ENCODE results near the gene PEX26.
A peak's percentile ranks its signal among the peaks of the same experiment; 100 is the strongest.
"Not testable (repeated sequence)": the region's sequence is repeated elsewhere in the genome, so short reads cannot be mapped to it uniquely, and the experiment has no call there.

PEX26 gene

GRCh38 chr22:18071968-18072310 lies 5.9 kb upstream of the PEX26 start:
- DNase-seq, result no peak

GRCh38 chr22:18073467-18073866 lies 4.3 kb upstream of the PEX26 start:
- no peak for DNase-seq

- not testable (repeated sequence) for DNase-seq
Observed at GRCh38 chr22:18073927-18074326, 3.9 kb upstream of the PEX26 start.

GRCh38 chr22:18075101-18075719 lies 2.6 kb upstream of the PEX26 start:
- peak in 1 of 2 experiments; percentile 51 for DNase-seq

- DNase-seq, result peak in 1 of 2 experiments; percentile 90
Observed at GRCh38 chr22:18075720-18076497, 1.9 kb upstream of the PEX26 start.

GRCh38 chr22:18077087-18077638 lies 627 bp upstream of the PEX26 start:
- no peak for DNase-seq

GRCh38 chr22:18078329-18079041 lies 695 bp downstream of the PEX26 start:
- DNase-seq, result no peak

GRCh38 chr22:18079706-18080233 lies 2.0 kb downstream of the PEX26 start:
- DNase-seq, result no peak

- no peak for DNase-seq
Observed at GRCh38 chr22:18081416-18081815, 3.6 kb downstream of the PEX26 start.

- no peak for DNase-seq
Observed at GRCh38 chr22:18082467-18082866, 4.7 kb downstream of the PEX26 start.

- no peak for DNase-seq
Observed at GRCh38 chr22:18083406-18083805, 5.6 kb downstream of the PEX26 start.

- DNase-seq, result no peak
Observed at GRCh38 chr22:18085188-18085587, 7.4 kb downstream of the PEX26 start.

- DNase-seq, result no peak
Observed at GRCh38 chr22:18087350-18087855, 9.6 kb downstream of the PEX26 start.

GRCh38 chr22:18088825-18089568 lies 11.2 kb downstream of the PEX26 start:
- DNase-seq, result no peak

GRCh38 chr22:18090286-18090685 lies 12.5 kb downstream of the PEX26 start:
- DNase-seq, result no peak

GRCh38 chr22:18091478-18091877 lies 13.7 kb downstream of the PEX26 start:
- no peak for DNase-seq

GRCh38 chr22:18091916-18092526 lies 14.2 kb downstream of the PEX26 start:
- DNase-seq, result no peak

GRCh38 chr22:18093661-18094060 lies 15.9 kb downstream of the PEX26 start:
- no peak for DNase-seq

- no peak for DNase-seq
Observed at GRCh38 chr22:18095101-18095805, 17.5 kb downstream of the PEX26 start.

GRCh38 chr22:18096823-18097222 lies 19.0 kb downstream of the PEX26 start:
- no peak for DNase-seq

GRCh38 chr22:18100781-18101180 lies 23.0 kb downstream of the PEX26 start:
- no peak for DNase-seq

Measured in cerebellar nuclear complex (tissue), 1 donor.